NK-92 (cell line): ENCODE measurements around the gene ETV6.

Experiments used
- DNase-seq: peaks from one replicate; lab custom pipeline; 2025; ENCODE audit not compliant: unreplicated experiment; lab: John Stamatoyannopoulos, UW

Gene ETV6

GRCh38 chr12:11795913-11796459 lies 146.5 kb downstream of the ETV6 start:
- no peak for DNase-seq

GRCh38 chr12:11797317-11797913 lies 147.9 kb downstream of the ETV6 start:
- no peak for DNase-seq

GRCh38 chr12:11798006-11798708 lies 148.7 kb downstream of the ETV6 start:
- no peak for DNase-seq

GRCh38 chr12:11798856-11799501 lies 149.5 kb downstream of the ETV6 start:
- DNase-seq = no peak

- no peak for DNase-seq
Measured at GRCh38 chr12:11799502-11799873, 150.0 kb downstream of the ETV6 start.

- DNase-seq = no peak
Measured at GRCh38 chr12:11801643-11802042, 152.2 kb downstream of the ETV6 start.

- DNase-seq = no peak
Measured at GRCh38 chr12:11804130-11804529, 154.7 kb downstream of the ETV6 start.

- no peak for DNase-seq
Measured at GRCh38 chr12:11805043-11805442, 155.6 kb downstream of the ETV6 start.

- DNase-seq = no peak
Measured at GRCh38 chr12:11805680-11806079, 156.2 kb downstream of the ETV6 start.

GRCh38 chr12:11807458-11807857 lies 158.0 kb downstream of the ETV6 start:
- DNase-seq = no peak

- DNase-seq = no peak
Measured at GRCh38 chr12:11808931-11809330, 159.5 kb downstream of the ETV6 start.

GRCh38 chr12:11810206-11810545 lies 160.7 kb downstream of the ETV6 start:
- DNase-seq = no peak

- no peak for DNase-seq
Measured at GRCh38 chr12:11811008-11811407, 161.5 kb downstream of the ETV6 start.

GRCh38 chr12:11812241-11812585 lies 162.7 kb downstream of the ETV6 start:
- DNase-seq = no peak

- DNase-seq = no peak
Measured at GRCh38 chr12:11812586-11813437, 163.3 kb downstream of the ETV6 start.

GRCh38 chr12:11813438-11813813 lies 164.0 kb downstream of the ETV6 start:
- DNase-seq = no peak

GRCh38 chr12:11814374-11814773 lies 164.9 kb downstream of the ETV6 start:
- no peak for DNase-seq

- DNase-seq = no peak
Measured at GRCh38 chr12:11815397-11815796, 165.9 kb downstream of the ETV6 start.

GRCh38 chr12:11819643-11820042 lies 170.2 kb downstream of the ETV6 start:
- DNase-seq = no peak

- no peak for DNase-seq
Measured at GRCh38 chr12:11820476-11820875, 171.0 kb downstream of the ETV6 start.

GRCh38 chr12:11821386-11822080 lies 172.1 kb downstream of the ETV6 start:
- DNase-seq = no peak
